OCI-LY3 (cell line): ENCODE data around the gene CMTM6.

Experiments
- CTCF ChIP-seq: fragments of 200-600, 300-600 bp; sonication (generic); IDR thresholded peaks from 2 replicates; pipeline ENCODE4 v1.5.1; 2014; ENCODE audit warnings: antibody characterized with exemption, low read length, low read depth
- EZH2phosphoT487 ChIP-seq: fragments of 200-600 bp; shearing (Covaris generic); IDR thresholded peaks from 2 replicates; pipeline ENCODE4 v1.6.1; 2018; ENCODE audit warnings: antibody characterized with exemption, mixed run types, low read depth

- TF ChIP-seq CTCF (no peak), EZH2phosphoT487 (no peak)
Measured at GRCh38 chr3:32499585-32499984, 3.1 kb downstream of the CMTM6 start.
